BJ (cell line): ENCODE measurements around the gene SETD1B. TPM values are rescaled to one million over a fixed set of nuclear protein-coding genes. Genes with fewer than 3 reads are reported as not detected.

Experiments used
- CTCF ChIA-PET: fragments of 350-600 bp; formaldehyde crosslinking; extraction: SDS; loops from one replicate; lab custom pipeline; 2021; ENCODE audit warnings: antibody characterized with exemption, inconsistent platforms; lab: Yijun Ruan, JAX
- POLR2A ChIA-PET: fragments of 300-600 bp; sonication (Branson Sonifier 250); formaldehyde crosslinking; extraction: SDS; loops from one replicate; lab custom pipeline; 2021; ENCODE audit warnings: antibody characterized with exemption; lab: Charles Lee
- DNase-seq: peaks from one replicate; pipeline ENCODE4 v3.0.0-alpha.2; 2011; ENCODE audit warnings: low read depth
- H3K27me3 ChIP-seq: 2 replicates; pipeline ENCODE4 v1.6.0; 2011; ENCODE audit warnings: low read length; ENCODE audit not compliant: control insufficient read depth, insufficient read depth
- H3K36me3 ChIP-seq: 2 replicates; pipeline ENCODE4 v1.5.1; 2011; ENCODE audit warnings: low read length; ENCODE audit not compliant: control insufficient read depth, insufficient read depth
- H3K4me3 ChIP-seq: 2 replicates; pipeline ENCODE4 v1.5.1; 2011; ENCODE audit warnings: low read depth, mild to moderate bottlenecking, control low read depth, low read length
- polyA plus RNA-seq: library from polyadenylated mRNA; depleted of rRNA; stranded (reverse); fragments of >200 nt; gene quantifications from 2 replicates; pipeline ENCODE4 v1.2.3, GENCODE V29; 2011
- TF ChIP-seq, protein P1 (sequence below): IDR thresholded peaks from 2 replicates; pipeline ENCODE4 v1.5.1; 2011; ENCODE audit warnings: low read depth, mild to moderate bottlenecking, control low read depth, inconsistent platforms, low read length, moderate library complexity; ENCODE audit not compliant: insufficient read depth

Gene SETD1B
- polyA plus RNA-seq, 1 experiment = 0.85 TPM

DNA sequence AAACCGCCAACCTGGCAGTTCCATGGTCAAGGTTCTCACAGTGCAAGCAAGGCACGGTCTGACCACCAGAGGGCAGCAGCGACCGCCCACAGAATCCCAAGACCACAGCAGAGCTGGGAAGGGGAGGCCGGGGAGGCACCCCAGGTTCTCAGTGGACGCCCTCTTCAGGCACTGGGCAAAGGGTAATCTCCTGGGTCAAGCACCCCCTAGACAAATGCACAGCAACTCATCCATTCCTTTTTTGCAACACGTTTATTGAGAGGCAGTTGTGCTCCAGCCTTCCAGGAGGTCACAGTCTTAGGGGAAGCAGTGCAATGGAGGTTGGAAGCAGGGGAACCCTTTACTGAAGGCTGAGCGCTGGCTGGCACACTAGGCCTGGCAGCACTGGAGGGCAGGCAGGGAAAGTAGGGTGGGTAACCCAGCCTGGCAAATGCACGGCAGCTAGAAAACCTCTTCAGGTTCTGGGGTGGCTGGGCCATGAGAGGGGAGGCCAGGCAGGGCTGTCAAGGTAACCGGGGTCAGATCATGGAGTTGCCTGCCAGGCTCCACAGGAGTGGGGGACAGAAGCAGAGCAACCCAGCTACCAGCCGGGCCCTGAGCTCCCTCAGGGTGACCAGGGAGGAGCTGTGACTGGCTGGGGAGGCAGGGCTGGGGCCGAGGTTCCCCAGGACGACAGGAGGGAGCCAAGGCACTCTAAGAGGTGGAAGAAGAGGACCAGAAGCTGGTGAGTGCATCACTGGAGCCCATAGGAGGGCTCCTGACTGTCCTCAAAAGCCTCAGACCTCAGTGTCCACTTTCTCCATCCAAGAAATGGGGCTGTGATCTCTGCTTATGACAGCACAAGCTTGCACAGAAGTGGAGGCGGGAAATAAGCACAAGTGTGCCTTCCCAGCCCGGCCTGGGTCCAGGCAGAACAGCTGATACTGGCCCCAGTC lies 8.5 kb upstream of the SETD1B start:
- TF ChIP-seq, protein P1, sequence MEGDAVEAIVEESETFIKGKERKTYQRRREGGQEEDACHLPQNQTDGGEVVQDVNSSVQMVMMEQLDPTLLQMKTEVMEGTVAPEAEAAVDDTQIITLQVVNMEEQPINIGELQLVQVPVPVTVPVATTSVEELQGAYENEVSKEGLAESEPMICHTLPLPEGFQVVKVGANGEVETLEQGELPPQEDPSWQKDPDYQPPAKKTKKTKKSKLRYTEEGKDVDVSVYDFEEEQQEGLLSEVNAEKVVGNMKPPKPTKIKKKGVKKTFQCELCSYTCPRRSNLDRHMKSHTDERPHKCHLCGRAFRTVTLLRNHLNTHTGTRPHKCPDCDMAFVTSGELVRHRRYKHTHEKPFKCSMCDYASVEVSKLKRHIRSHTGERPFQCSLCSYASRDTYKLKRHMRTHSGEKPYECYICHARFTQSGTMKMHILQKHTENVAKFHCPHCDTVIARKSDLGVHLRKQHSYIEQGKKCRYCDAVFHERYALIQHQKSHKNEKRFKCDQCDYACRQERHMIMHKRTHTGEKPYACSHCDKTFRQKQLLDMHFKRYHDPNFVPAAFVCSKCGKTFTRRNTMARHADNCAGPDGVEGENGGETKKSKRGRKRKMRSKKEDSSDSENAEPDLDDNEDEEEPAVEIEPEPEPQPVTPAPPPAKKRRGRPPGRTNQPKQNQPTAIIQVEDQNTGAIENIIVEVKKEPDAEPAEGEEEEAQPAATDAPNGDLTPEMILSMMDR = peak; percentile 94
- DNase-seq = no peak
- Histone ChIP-seq H3K27me3 (no peaks in the 10 kb centered on the region), H3K36me3 (peaks cover 6% of the 10 kb centered on the region), H3K4me3 (no peak overlapping the region)
- ChIA-PET CTCF (interaction anchor here (0.6 to 14.8 kb wide), 48 partner anchors 12 to 414 kb away, joined by 3 to 467 read pairs (median 6); partner anchors contain the start of genes BCL7A, HPD, PSMD9 and SETD1B), POLR2A (no interaction called here)

DNA sequence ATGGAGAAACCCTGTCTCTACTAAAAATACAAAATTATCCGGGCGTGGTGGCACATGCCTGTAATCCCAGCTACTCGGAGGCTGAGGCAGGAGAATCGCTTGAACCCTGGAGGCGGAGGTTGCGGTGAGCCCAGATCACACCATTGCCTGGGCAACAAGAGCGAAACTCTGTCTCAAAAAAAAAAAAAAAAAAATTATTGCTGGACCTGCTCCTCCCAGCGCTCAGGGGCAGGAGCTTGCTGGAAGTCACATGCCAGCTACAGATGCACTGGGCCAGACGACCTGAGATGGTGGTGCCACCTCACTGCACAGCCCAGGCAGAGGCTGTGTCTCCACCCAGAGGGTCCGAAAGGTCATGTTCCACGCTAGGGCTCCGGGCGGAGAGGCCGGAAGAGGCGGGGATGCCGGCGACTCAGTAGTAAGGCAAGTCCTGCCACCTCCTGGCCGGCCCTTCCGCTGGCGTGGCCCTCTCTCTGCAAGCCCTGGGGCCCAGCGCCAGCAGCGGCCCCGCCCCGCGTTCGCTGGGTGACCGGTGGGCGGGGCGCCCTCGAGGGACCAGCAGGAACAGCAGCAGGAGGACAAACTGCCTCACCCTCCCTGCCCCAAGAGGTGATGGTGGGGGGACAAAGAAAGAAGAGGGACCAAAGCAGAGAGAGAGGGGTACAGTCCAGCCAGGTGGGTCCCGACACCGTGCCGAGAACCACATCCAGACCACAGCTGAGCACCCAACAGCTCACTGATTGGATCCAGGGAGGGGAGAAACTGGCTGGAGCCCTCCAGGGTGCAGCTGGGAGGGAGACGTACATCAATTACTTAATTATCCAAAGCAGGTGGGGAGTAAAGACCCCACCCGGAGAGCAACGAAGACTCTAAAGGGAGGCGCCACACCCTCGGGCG lies 6.7 kb upstream of the SETD1B start:
- Histone ChIP-seq H3K27me3 (no peaks in the 10 kb centered on the region), H3K4me3 (peak overlapping the region; percentile 15), H3K36me3 (peaks cover 6% of the 10 kb centered on the region)
- POLR2A ChIA-PET = interaction anchor here (0.6 kb wide), 2 partner anchors 93 to 97 kb away, joined by 5 to 6 read pairs; no protein-coding TSS in a partner anchor
- CTCF ChIA-PET = interaction anchor here (1.2 to 14.8 kb wide), 8 partner anchors 10 to 244 kb away, joined by 3 to 467 read pairs (median 55); partner anchors contain the start of genes PSMD9, SETD1B and TMEM120B
- no peak for DNase-seq
- TF ChIP-seq, protein P1 = peak; percentile 47

DNA sequence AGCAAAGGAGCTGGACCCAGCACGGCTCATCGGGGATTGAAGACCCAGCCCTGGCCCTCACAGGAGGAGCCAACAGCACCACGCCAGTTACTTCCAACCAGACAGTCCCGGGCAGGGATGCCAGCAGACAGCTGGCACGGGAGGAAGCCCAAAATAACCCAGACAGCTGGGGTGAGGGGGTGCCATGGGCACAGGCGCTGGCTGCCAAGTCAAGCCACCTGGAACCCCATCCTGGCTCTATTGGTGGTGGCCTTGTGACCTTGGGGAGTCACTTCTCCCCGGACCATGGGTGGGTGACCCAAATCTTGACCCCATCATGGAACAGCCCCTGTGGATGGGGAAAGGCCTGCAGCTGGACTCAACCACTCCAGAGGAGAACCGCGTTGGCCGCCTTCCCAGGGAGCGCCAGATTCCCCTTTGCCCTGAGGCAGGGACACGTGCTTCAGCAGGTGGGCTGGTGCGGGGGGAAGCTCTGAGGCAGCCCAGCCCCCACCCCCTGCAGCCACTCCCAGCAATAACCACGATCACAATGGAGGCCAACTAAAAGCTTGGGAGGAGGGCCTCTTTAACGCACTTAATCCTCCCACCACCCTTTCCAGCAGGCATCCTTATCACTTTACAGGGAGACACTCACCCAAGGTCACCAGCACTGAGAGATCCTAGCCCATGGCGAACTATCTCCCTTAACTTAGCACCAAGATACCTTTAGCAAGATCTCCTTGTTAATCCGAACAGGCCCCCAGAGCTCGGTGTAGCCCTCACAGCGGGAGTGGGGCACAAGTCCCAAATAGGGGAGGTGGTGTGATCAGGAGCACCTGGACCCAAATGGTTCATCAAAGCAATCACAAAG lies 5.6 kb upstream of the SETD1B start:
- POLR2A ChIA-PET = interaction anchor here (0.6 kb wide), 2 partner anchors 96 to 511 kb away, joined by 3 to 6 read pairs; no protein-coding TSS in a partner anchor
- H3K4me3 ChIP-seq = peak overlapping the region; percentile 79
- CTCF ChIA-PET = interaction anchor here (1.0 to 14.8 kb wide), 6 partner anchors 9 to 107 kb away, joined by 3 to 467 read pairs (median 26); partner anchors contain the start of genes PSMD9 and SETD1B
- no peaks in the 10 kb centered on the region for H3K27me3 ChIP-seq
- no peak for DNase-seq
- peaks cover 6% of the 10 kb centered on the region for H3K36me3 ChIP-seq
- TF ChIP-seq, protein P1 = no peak

DNA sequence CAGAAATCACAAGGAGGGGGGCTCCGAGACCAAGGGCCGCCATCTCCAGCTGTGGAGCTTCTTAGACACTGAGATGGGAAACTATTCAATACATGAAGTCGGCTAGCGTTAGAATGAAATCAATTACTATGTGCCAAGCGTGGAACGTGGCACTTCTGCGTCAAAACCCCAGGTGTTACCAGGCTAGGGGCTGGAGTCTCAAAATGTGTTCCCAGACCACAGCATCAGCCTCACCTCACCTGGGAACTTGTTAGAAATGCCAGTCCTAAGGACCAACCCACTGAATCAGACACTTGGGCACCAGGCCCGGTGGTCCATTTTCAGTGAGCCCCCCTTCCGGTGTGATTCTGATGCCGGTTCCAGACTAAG lies 5.0 kb upstream of the SETD1B start:
- Histone ChIP-seq H3K4me3 (peak overlapping the region; percentile 79), H3K27me3 (no peaks in the 10 kb centered on the region), H3K36me3 (peaks cover 6% of the 10 kb centered on the region)
- CTCF ChIA-PET = interaction anchor here (1.0 to 14.8 kb wide), 5 partner anchors 9 to 108 kb away, joined by 3 to 467 read pairs (median 7); partner anchors contain the start of genes PSMD9 and SETD1B
- TF ChIP-seq, protein P1 = no peak
- no peak for DNase-seq
- POLR2A ChIA-PET = no interaction called here
